Hepatic stellate cell (primary cell): ENCODE measurements around the gene LIM2.
A peak's percentile ranks its signal among the peaks of the same experiment; 100 is the strongest.

Experiments
- DNase-seq: peaks from one replicate; pipeline ENCODE4 v3.0.0; 2011; ENCODE audit warnings: low spot score

LIM2 gene

GRCh38 chr19:51339687-51340656 is 47.8 kb downstream of the LIM2 start:
- DNase-seq: peak; percentile 98

- DNase-seq: no peak
These were observed 48.5 kb downstream of the LIM2 start for GRCh38 chr19:51339313-51339686.

- peak; percentile 91 for DNase-seq
These were observed 49.0 kb downstream of the LIM2 start for GRCh38 chr19:51338563-51339312.

GRCh38 chr19:51337861-51338562 is 49.8 kb downstream of the LIM2 start:
- DNase-seq: no peak

GRCh38 chr19:51337141-51337860 is 50.5 kb downstream of the LIM2 start:
- no peak for DNase-seq

- DNase-seq: no peak
These were observed 53.8 kb downstream of the LIM2 start for GRCh38 chr19:51333836-51334460.

GRCh38 chr19:51331716-51332115 is 56.1 kb downstream of the LIM2 start:
- no peak for DNase-seq

- no peak for DNase-seq
These were observed 56.6 kb downstream of the LIM2 start for GRCh38 chr19:51331193-51331592.

- no peak for DNase-seq
These were observed 57.4 kb downstream of the LIM2 start for GRCh38 chr19:51330366-51330765.
